Activated B cell treated with CpG ODN at 0.5 μM for 24 hours (primary cell): Measurements from ENCODE around the gene SEMA5A. TPM values are rescaled to one million over a fixed set of nuclear protein-coding genes. Genes with fewer than 3 reads are reported as not detected.

Experiments
- ATAC-seq: fragments of 200-7000 bp; cut with Tn5 transposase; one replicate; pipeline ENCODE4 v1.10.0; 2021; ENCODE audit warnings: low read depth, mild to moderate bottlenecking, moderate library complexity
- CTCF ChIA-PET: fragments of 350-600 bp; sonication (Branson Sonifier 250); formaldehyde crosslinking; loops from one replicate; lab custom pipeline; 2021; ENCODE audit warnings: antibody characterized with exemption; lab: Charles Lee
- POLR2A ChIA-PET: fragments of 350-600 bp; sonication (Branson Sonifier 250); formaldehyde crosslinking; loops from one replicate; lab custom pipeline; 2021; ENCODE audit warnings: antibody characterized with exemption; lab: Charles Lee
- DNase-seq: peaks from one replicate; pipeline ENCODE4 v3.0.0; 2022
- H3K27ac Mint-ChIP-seq: one replicate; pipeline ENCODE4 v1.8.0; 2020; ENCODE audit warnings: mixed read lengths
- H3K27me3 Mint-ChIP-seq: one replicate; pipeline ENCODE4 v1.8.0; 2021; ENCODE audit warnings: mixed read lengths
- H3K36me3 Mint-ChIP-seq: one replicate; pipeline ENCODE4 v1.8.0; 2021; ENCODE audit warnings: low read depth, mixed read lengths
- H3K4me1 Mint-ChIP-seq: one replicate; pipeline ENCODE4 v1.8.0; 2021; ENCODE audit warnings: mixed read lengths
- H3K4me3 Mint-ChIP-seq: one replicate; pipeline ENCODE4 v1.8.0; 2020; ENCODE audit warnings: mild to moderate bottlenecking, mixed read lengths
- H3K9me3 Mint-ChIP-seq: one replicate; pipeline ENCODE4 v1.8.0; 2020; ENCODE audit warnings: mixed read lengths
- CTCF ChIP-seq: fragments of 200-600 bp; IDR thresholded peaks from one replicate; pipeline ENCODE4 v1.8.0; 2022; ENCODE audit warnings: antibody characterized with exemption, mild to moderate bottlenecking
- intact Hi-C: fragments of 100-400 bp; cut with micrococcal nuclease; formaldehyde crosslinking; loops from one replicate; pipeline ENCODE4 v1.15.1; 2024
- total RNA-seq: library from RNA; stranded (reverse); gene quantifications from 2 replicates; pipeline ENCODE4 v1.2.3, GENCODE V29; 2022

The SEMA5A gene
- total RNA-seq, 1 donor from 2014 or later: not detected

- no peaks in the 10 kb centered on the region for H3K27me3 Mint-ChIP-seq
- no peak overlapping the region for H3K4me3 Mint-ChIP-seq
- H3K9me3 Mint-ChIP-seq: no peaks in the 10 kb centered on the region
- CTCF ChIA-PET: no interaction called here
- H3K4me1 Mint-ChIP-seq: no peaks in the 10 kb centered on the region
- ATAC-seq (no peak), DNase-seq (no peak)
- no peak overlapping the region for H3K27ac Mint-ChIP-seq
- no peaks in the 10 kb centered on the region for H3K36me3 Mint-ChIP-seq
- POLR2A ChIA-PET: no interaction called here
- no peak for TF ChIP-seq CTCF
- intact Hi-C loops: no loop called here
Measured at GRCh38 chr5:9391080-9391479, 154.8 kb downstream of the SEMA5A start.

- POLR2A ChIA-PET: no interaction called here
- Mint-ChIP-seq H3K27me3 (no peaks in the 10 kb centered on the region), H3K36me3 (no peaks in the 10 kb centered on the region), H3K9me3 (no peaks in the 10 kb centered on the region), H3K4me1 (no peaks in the 10 kb centered on the region), H3K27ac (no peak overlapping the region), H3K4me3 (no peak overlapping the region)
- DNase-seq: no peak
- no peak for TF ChIP-seq CTCF
- intact Hi-C loops: no loop called here
- CTCF ChIA-PET: no interaction called here
- no peak for ATAC-seq
Measured at GRCh38 chr5:9390113-9390512, 155.8 kb downstream of the SEMA5A start.

- POLR2A ChIA-PET: no interaction called here
- H3K36me3 Mint-ChIP-seq: no peaks in the 10 kb centered on the region
Measured at GRCh38 chr5:9388941-9389674, 156.8 kb downstream of the SEMA5A start.

GRCh38 chr5:9387879-9388278 is 158.0 kb downstream of the SEMA5A start:
- Mint-ChIP-seq H3K9me3 (no peaks in the 10 kb centered on the region), H3K27me3 (no peaks in the 10 kb centered on the region), H3K4me3 (no peak overlapping the region), H3K27ac (no peak overlapping the region), H3K4me1 (no peaks in the 10 kb centered on the region), H3K36me3 (no peaks in the 10 kb centered on the region)
- no peak for DNase-seq
- CTCF ChIA-PET: no interaction called here
- intact Hi-C loops: no loop called here
- ATAC-seq: no peak
- POLR2A ChIA-PET: no interaction called here
- TF ChIP-seq CTCF: no peak

More at GRCh38 chr5:9388941-9389674, 156.8 kb downstream of the SEMA5A start:
- Mint-ChIP-seq H3K9me3 (no peaks in the 10 kb centered on the region), H3K27ac (no peak overlapping the region), H3K4me1 (no peaks in the 10 kb centered on the region), H3K27me3 (no peaks in the 10 kb centered on the region), H3K4me3 (no peak overlapping the region)
- ATAC-seq: no peak
- CTCF ChIA-PET: no interaction called here
- DNase-seq: no peak
- TF ChIP-seq CTCF: no peak
- intact Hi-C loops: no loop called here

- H3K4me1 Mint-ChIP-seq: no peaks in the 10 kb centered on the region
- no peaks in the 10 kb centered on the region for H3K36me3 Mint-ChIP-seq
- no peak for ATAC-seq
- no peak for DNase-seq
- intact Hi-C loops: no loop called here
- no peaks in the 10 kb centered on the region for H3K9me3 Mint-ChIP-seq
- H3K4me3 Mint-ChIP-seq: no peak overlapping the region
- CTCF ChIA-PET: no interaction called here
- H3K27ac Mint-ChIP-seq: no peak overlapping the region
- no peaks in the 10 kb centered on the region for H3K27me3 Mint-ChIP-seq
- no peak for TF ChIP-seq CTCF
- POLR2A ChIA-PET: no interaction called here
Measured at GRCh38 chr5:9386945-9387344, 158.9 kb downstream of the SEMA5A start.
